ENCODE measurements around the gene SORCS2. TPM values are rescaled to one million over a fixed set of nuclear protein-coding genes. Genes with fewer than 3 reads are reported as not detected.

Gene SORCS2
- total RNA-seq, 4 donors from 2014 or later: 2.0 to 7.4 (median 3.6) TPM

GRCh38 chr4:7351014-7351413 lies 158.7 kb downstream of the SORCS2 start:
- H3K9me3 ChIP-seq: peaks cover 0 to 12% (median 0%) of the 10 kb centered on the region in 3 donors
- H3K27me3 ChIP-seq: no peaks in the 10 kb centered on the region
- 69 to 81% methylated on average over 5 to 6 of the region's 12 CpGs for WGBS, 2 donors (ENCODE audit: low coverage in 1 of 2)
- H3K4me1 ChIP-seq: no peaks in the 10 kb centered on the region
- TF ChIP-seq POLR2AphosphoS5 (IDR thresholded peaks at IDR 0.05) (no peak), POLR2A (IDR thresholded peaks at IDR 0.05) (no peak), CTCF (IDR thresholded peaks at IDR 0.05) (no peak)
- H3K36me3 ChIP-seq: no peaks in the 10 kb centered on the region
- no peak for ATAC-seq
- no peak overlapping the region for H3K27ac ChIP-seq
- no peak overlapping the region for H3K4me3 ChIP-seq

- Histone ChIP-seq H3K27me3 (no peaks in the 10 kb centered on the region), H3K27ac (no peak overlapping the region), H3K4me1 (peaks cover 0 to 7% (median 0%) of the 10 kb centered on the region in 3 donors), H3K36me3 (no peaks in the 10 kb centered on the region), H3K9me3 (no peaks in the 10 kb centered on the region), H3K4me3 (no peak overlapping the region)
- no CpG with 5 or more reads among the region's 6 CpGs for WGBS, 2 donors (ENCODE audit: low coverage in 1 of 2)
- no peak for ATAC-seq
- no peak for TF ChIP-seq POLR2AphosphoS5 (IDR thresholded peaks at IDR 0.05)
- no peak for TF ChIP-seq CTCF (IDR thresholded peaks at IDR 0.05)
- TF ChIP-seq EP300 (IDR thresholded peaks at IDR 0.05): no peak
- no peak for TF ChIP-seq POLR2A (IDR thresholded peaks at IDR 0.05)
Observed at GRCh38 chr4:7352486-7352885, 160.1 kb downstream of the SORCS2 start.

- Histone ChIP-seq H3K27ac (no peak overlapping the region), H3K4me1 (peaks cover 0 to 14% (median 6%) of the 10 kb centered on the region in 3 donors), H3K9me3 (no peaks in the 10 kb centered on the region), H3K36me3 (no peaks in the 10 kb centered on the region), H3K4me3 (no peak overlapping the region), H3K27me3 (no peaks in the 10 kb centered on the region)
- ATAC-seq: no peak
- no CpG with 5 or more reads among the region's 7 CpGs for WGBS, 2 donors (ENCODE audit: low coverage in 1 of 2)
- TF ChIP-seq EP300 (IDR thresholded peaks at IDR 0.05) (no peak), POLR2AphosphoS5 (IDR thresholded peaks at IDR 0.05) (no peak), POLR2A (IDR thresholded peaks at IDR 0.05) (no peak), CTCF (IDR thresholded peaks at IDR 0.05) (no peak)
Observed at GRCh38 chr4:7353046-7353790, 160.9 kb downstream of the SORCS2 start.

- no peaks in the 10 kb centered on the region for H3K9me3 ChIP-seq
- no peak for TF ChIP-seq POLR2AphosphoS5 (IDR thresholded peaks at IDR 0.05)
- 85 to 87% methylated on average over 6 of the region's 17 CpGs for WGBS, 2 donors (ENCODE audit: low coverage in 1 of 2)
- no peak for ATAC-seq
- no peaks in the 10 kb centered on the region for H3K27me3 ChIP-seq
- no peaks in the 10 kb centered on the region for H3K36me3 ChIP-seq
- H3K27ac ChIP-seq: no peak overlapping the region
- H3K4me3 ChIP-seq: no peak overlapping the region
- peaks cover 0 to 22% (median 6%) of the 10 kb centered on the region in 3 donors for H3K4me1 ChIP-seq
Observed at GRCh38 chr4:7353846-7354610, 161.7 kb downstream of the SORCS2 start.

- H3K9me3 ChIP-seq: no peaks in the 10 kb centered on the region
- H3K4me1 ChIP-seq: peaks cover 0 to 29% (median 6%) of the 10 kb centered on the region in 3 donors
- H3K27me3 ChIP-seq: no peaks in the 10 kb centered on the region
- H3K27ac ChIP-seq: no peak overlapping the region
- no peak overlapping the region for H3K4me3 ChIP-seq
- 47 to 60% methylated on average over 3 to 5 of the region's 5 CpGs for WGBS, 2 donors (ENCODE audit: low coverage in 1 of 2)
- TF ChIP-seq POLR2AphosphoS5 (IDR thresholded peaks at IDR 0.05) (no peak), EP300 (IDR thresholded peaks at IDR 0.05) (no peak), CTCF (IDR thresholded peaks at IDR 0.05) (no peak), POLR2A (IDR thresholded peaks at IDR 0.05) (no peak)
- no peak for ATAC-seq
- H3K36me3 ChIP-seq: no peaks in the 10 kb centered on the region
Observed at GRCh38 chr4:7354927-7355326, 162.6 kb downstream of the SORCS2 start.
